Measurements from ENCODE around the gene ZCCHC2. TPM values are rescaled to one million over a fixed set of nuclear protein-coding genes. Genes with fewer than 3 reads are reported as not detected.

Gene ZCCHC2
- total RNA-seq, 4 donors from 2014 or later: 22.1 to 37.9 (median 32.0) TPM

- DNase-seq: no peak
- no peak for TF ChIP-seq POLR2A (IDR thresholded peaks at IDR 0.05)
- no peak for TF ChIP-seq CTCF (IDR thresholded peaks at IDR 0.05 in 4 of 5, conservative IDR thresholded peaks at IDR 0.05 in 1 of 5)
- H3K27me3 ChIP-seq: peaks cover 4 to 10% (median 5%) of the 10 kb centered on the region in 3 donors
- H3K4me1 ChIP-seq: peaks cover 0 to 12% of the 10 kb centered on the region in 2 donors
- intact Hi-C loops (cut with DNase I; ENCODE audit: low total_unique reads) (no loop called here), in situ Hi-C loops (cut with MboI; ENCODE audit: low sequenced_read_pairs in 4 of 4) (no loop called here)
- no peaks in the 10 kb centered on the region for H3K36me3 ChIP-seq
- no peak overlapping the region for H3K27ac ChIP-seq
- H3K9me3 ChIP-seq: no peaks in the 10 kb centered on the region
- H3K4me3 ChIP-seq: peak overlapping the region in 2 of 4 donors; percentile 2 to 49
- no peak for ATAC-seq
Measured at GRCh38 chr18:62612289-62612645, 89.4 kb downstream of the ZCCHC2 start.

GRCh38 chr18:62612776-62613175 lies 90.0 kb downstream of the ZCCHC2 start:
- TF ChIP-seq POLR2A (IDR thresholded peaks at IDR 0.05) (no peak), CTCF (IDR thresholded peaks at IDR 0.05 in 4 of 5, conservative IDR thresholded peaks at IDR 0.05 in 1 of 5) (no peak)
- in situ Hi-C loops (cut with MboI; ENCODE audit: low sequenced_read_pairs in 4 of 4): no loop called here
- Histone ChIP-seq H3K36me3 (no peaks in the 10 kb centered on the region), H3K27me3 (peaks cover 5 to 10% (median 5%) of the 10 kb centered on the region in 3 donors), H3K27ac (no peak overlapping the region), H3K4me3 (no peak overlapping the region), H3K4me1 (peaks cover 0 to 12% of the 10 kb centered on the region in 2 donors), H3K9me3 (no peaks in the 10 kb centered on the region)
- ATAC-seq (no peak), DNase-seq (no peak)
- intact Hi-C loops (cut with DNase I; ENCODE audit: low total_unique reads): no loop called here

GRCh38 chr18:62614494-62614893 lies 91.7 kb downstream of the ZCCHC2 start:
- H3K27ac ChIP-seq: no peak overlapping the region
- intact Hi-C loops (cut with DNase I; ENCODE audit: low total_unique reads) (no loop called here), in situ Hi-C loops (cut with MboI; ENCODE audit: low sequenced_read_pairs in 4 of 4) (no loop called here)
- no peak for TF ChIP-seq CTCF (IDR thresholded peaks at IDR 0.05 in 4 of 5, conservative IDR thresholded peaks at IDR 0.05 in 1 of 5)
- TF ChIP-seq POLR2A (IDR thresholded peaks at IDR 0.05): no peak
- H3K4me1 ChIP-seq: peaks cover 0 to 12% of the 10 kb centered on the region in 2 donors
- ATAC-seq (no peak), DNase-seq (no peak)
- H3K9me3 ChIP-seq: no peaks in the 10 kb centered on the region
- H3K4me3 ChIP-seq: no peak overlapping the region
- H3K36me3 ChIP-seq: no peaks in the 10 kb centered on the region
- H3K27me3 ChIP-seq: peaks cover 5 to 10% (median 5%) of the 10 kb centered on the region in 3 donors

- intact Hi-C loops (cut with DNase I; ENCODE audit: low total_unique reads) (no loop called here), in situ Hi-C loops (cut with MboI; ENCODE audit: low sequenced_read_pairs in 4 of 4) (no loop called here)
- DNase-seq (no peak), ATAC-seq (no peak)
- Histone ChIP-seq H3K4me3 (no peak overlapping the region), H3K36me3 (no peaks in the 10 kb centered on the region), H3K27ac (no peak overlapping the region), H3K4me1 (peaks cover 0 to 6% of the 10 kb centered on the region in 2 donors), H3K27me3 (peaks cover 5 to 8% (median 5%) of the 10 kb centered on the region in 3 donors), H3K9me3 (no peaks in the 10 kb centered on the region)
- TF ChIP-seq CTCF (IDR thresholded peaks at IDR 0.05 in 4 of 5, conservative IDR thresholded peaks at IDR 0.05 in 1 of 5): no peak
Measured at GRCh38 chr18:62616331-62616805, 93.5 kb downstream of the ZCCHC2 start.
